Measurements from ENCODE around the gene GAS6.

GRCh38 chr13:113817860-113818691, 45.8 kb downstream of the GAS6 start:
- TF ChIP-seq CTCF (IDR thresholded peaks at IDR 0.05) (no peak), POLR2A (IDR thresholded peaks at IDR 0.05) (no peak)
